Adrenal gland (tissue), 12 donors: ENCODE measurements around the gene OR13C2. TPM values are rescaled to one million over a fixed set of nuclear protein-coding genes. Genes with fewer than 3 reads are reported as not detected.

ENCODE experiments used
- DNase-seq, 7 donors: peaks; one replicate each; pipeline ENCODE4 v3.0.0-alpha.2; 2019 to 2020
- H3K27ac ChIP-seq, 5 donors: fragments of 200-600 bp; sonication (generic) in 4 of 5; 1 replicate in 3 of 5; 2 replicates in 2 of 5; pipeline versions ENCODE4 v1.5.1 to v1.8.0; 2016 to 2020; ENCODE audit warnings: mild to moderate bottlenecking in 1 of 5
- H3K27me3 ChIP-seq: fragments of 200-600 bp; 2 replicates; pipeline ENCODE4 v1.8.0; 2021
- H3K36me3 ChIP-seq, 2 donors: fragments of 200-600 bp; replicated peaks in 1 of 2; 1 replicate in 1 of 2; 2 replicates in 1 of 2; pipeline versions ENCODE4 v1.5.1 to v1.8.0; 2018 to 2022
- H3K4me1 ChIP-seq, 2 donors: fragments of 200-600 bp; replicated peaks in 1 of 2; 1 replicate in 1 of 2; 2 replicates in 1 of 2; pipeline versions ENCODE4 v1.5.1 to v1.8.0; 2018 to 2021
- H3K4me3 ChIP-seq, 4 donors: fragments of 200-600 bp; sonication (generic) in 3 of 4; one replicate each; pipeline ENCODE4 v1.5.1; 2016 to 2018
- H3K9me3 ChIP-seq, 3 donors: fragments of 200-600 bp; sonication (generic) in 1 of 3; replicated peaks in 1 of 3; 1 replicate in 2 of 3; 2 replicates in 1 of 3; pipeline versions ENCODE4 v1.5.1 to v1.8.0; 2016 to 2021
- CTCF ChIP-seq, 6 experiments: fragments of 450-650 bp in 4 of 6; fragments of 200-600 bp in 2 of 6; sonication (generic) in 1 of 6; IDR thresholded peaks; 1 replicate in 5 of 6; 2 replicates in 1 of 6; pipeline versions ENCODE4 v1.5.1 to v1.8.0; 2016 to 2021; ENCODE audit warnings: antibody characterized with exemption in 6 of 6, mild to moderate bottlenecking in 2 of 6, moderate library complexity in 1 of 6
- POLR2A ChIP-seq, 2 donors: fragments of 450-650 bp; IDR thresholded peaks; one replicate each; pipeline ENCODE4 v1.6.1; 2017; ENCODE audit warnings: antibody characterized with exemption in 2 of 2, mild to moderate bottlenecking in 2 of 2, moderate library complexity in 1 of 2
- WGBS, 4 donors: extraction: QIAGEN DNeasy Blood & Tissue Kit in 2 of 4; methylation state at CpG; one replicate each; pipeline versions ENCODE4 v1.1.5 to v1.1.7; 2013 to 2017; 5-methylcytosine and 5-hydroxymethylcytosine counted together
- intact Hi-C, 2 donors: fragments of 100-400 bp; cut with DNase I; formaldehyde crosslinking; loops; one replicate each; pipeline versions ENCODE4 v1.14.1 to v1.15.0; 2022 to 2023
- polyA plus RNA-seq, 3 donors: library from polyadenylated mRNA; stranded (reverse); fragments of 200-250 nt in 2 of 3; fragments of 350-450 nt in 1 of 3; fragmentation: Illumina TruSeq in 1 of 3; extraction: RNeasy Lipid Tissue Mini Kit (QIAGEN cat#74804) in 1 of 3; gene quantifications; one replicate each; pipeline ENCODE4 v1.2.3, GENCODE V29; 2013 to 2014
- total RNA-seq, 9 donors: library from RNA; depleted of rRNA in 4 of 9; stranded (reverse); fragments of >200 nt in 4 of 9; fragments of 120-200 nt in 1 of 9; fragmentation: NEBNext Ultra II Directional in 1 of 9; extraction: Animal tissue kit (Norgen Biotek cat#: 25700) in 1 of 9; gene quantifications; one replicate each; pipeline versions ENCODE4 v1.1.0 to v1.2.4, GENCODE V29; 2013 to 2023
- donor health status: healthy with polysubstance abuse.
- donor health status: Bipolar disorder and iron deficiency.
- donor health status: DM: yes; HTN: yes; CAD: no.
- donor health status: DM: no; HTN: no; CAD: no.
- donor health status: DM: no; HTN: no; CAD: no.
- donor health status: DM: yes; HTN: yes; CAD: no.

Gene OR13C2
- total and polyA plus RNA-seq, 12 donors = 0.83 TPM; not detected in 11

GRCh38 chr9:104589626-104590025, 15.8 kb downstream of the OR13C2 start:
- Histone ChIP-seq H3K4me3 (no peak overlapping the region), H3K4me1 (no peaks in the 10 kb centered on the region), H3K27me3 (no peaks in the 10 kb centered on the region), H3K27ac (no peak overlapping the region), H3K9me3 (no peaks in the 10 kb centered on the region), H3K36me3 (no peaks in the 10 kb centered on the region)
- intact Hi-C loops = no loop called here
- TF ChIP-seq POLR2A (IDR thresholded peaks at IDR 0.05) = no peak
- TF ChIP-seq CTCF (IDR thresholded peaks at IDR 0.05) = no peak
- 36 to 90% (median 81%) methylated on average over 1 of the region's 1 CpG for WGBS, 4 donors
- no peak for DNase-seq

DNA sequence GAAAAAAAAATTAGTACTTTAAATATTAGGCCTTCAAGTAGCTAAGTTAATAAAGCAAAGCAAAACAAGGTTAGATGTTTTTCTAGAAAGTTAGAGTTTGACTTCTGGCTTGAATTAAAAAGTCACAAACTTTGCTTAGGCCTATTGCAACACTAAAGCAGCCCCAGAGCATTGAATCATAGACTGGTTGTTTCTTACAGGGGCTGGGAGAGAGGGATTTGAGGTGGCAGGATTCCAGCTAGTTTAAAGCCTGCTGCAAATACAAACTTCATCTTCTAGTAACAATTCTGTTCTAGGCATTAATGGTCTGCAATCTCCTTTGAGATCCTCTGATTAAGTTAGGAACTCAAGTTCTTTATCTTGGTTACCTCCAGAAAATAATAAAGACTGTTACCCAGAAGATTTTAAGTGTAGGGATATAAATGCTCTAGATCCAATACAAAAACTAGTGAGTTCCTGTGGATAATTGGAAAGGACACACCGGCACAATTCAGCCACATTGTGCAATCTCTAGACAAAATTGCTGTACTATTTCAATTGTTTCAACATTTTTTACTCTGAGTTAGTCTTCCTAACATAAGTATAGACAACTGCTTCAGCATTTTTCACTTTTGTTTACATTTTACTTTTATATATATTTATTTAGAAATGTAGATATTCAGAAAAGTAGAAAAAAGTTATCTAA, 18.8 kb downstream of the OR13C2 start:
- WGBS, 4 donors = 50 to 88% (median 82%) methylated on average over 1 of the region's 1 CpG
- Histone ChIP-seq H3K27ac (no peak overlapping the region), H3K4me1 (no peaks in the 10 kb centered on the region), H3K36me3 (no peaks in the 10 kb centered on the region), H3K27me3 (no peaks in the 10 kb centered on the region), H3K4me3 (no peak overlapping the region), H3K9me3 (no peaks in the 10 kb centered on the region)
- TF ChIP-seq CTCF (IDR thresholded peaks at IDR 0.05) (no peak), POLR2A (IDR thresholded peaks at IDR 0.05) (no peak)
- no peak for DNase-seq
- intact Hi-C loops = no loop called here

GRCh38 chr9:104580562-104580961, 24.9 kb downstream of the OR13C2 start:
- no peak for TF ChIP-seq CTCF (IDR thresholded peaks at IDR 0.05)
- no peak for TF ChIP-seq POLR2A (IDR thresholded peaks at IDR 0.05)
- Histone ChIP-seq H3K36me3 (no peaks in the 10 kb centered on the region), H3K27me3 (no peaks in the 10 kb centered on the region), H3K9me3 (no peaks in the 10 kb centered on the region), H3K4me1 (no peaks in the 10 kb centered on the region), H3K27ac (no peak overlapping the region), H3K4me3 (no peak overlapping the region)
- intact Hi-C loops = no loop called here
- WGBS, 4 donors = 93 to 100% (median 94%) methylated on average over 1 of the region's 1 CpG
- DNase-seq = no peak

- no peak for DNase-seq
Measured at GRCh38 chr9:104577263-104577662, 28.2 kb downstream of the OR13C2 start.

More at GRCh38 chr9:104577263-104577662, 28.2 kb downstream of the OR13C2 start:
- Histone ChIP-seq H3K27me3 (no peaks in the 10 kb centered on the region), H3K4me3 (no peak overlapping the region), H3K4me1 (no peaks in the 10 kb centered on the region), H3K36me3 (no peaks in the 10 kb centered on the region), H3K9me3 (peaks cover 0 to 3% (median 0%) of the 10 kb centered on the region in 3 donors), H3K27ac (no peak overlapping the region)
- 74 to 81% (median 74%) methylated on average over 5 of the region's 5 CpGs for WGBS, 4 donors
- TF ChIP-seq CTCF (IDR thresholded peaks at IDR 0.05) = no peak
- TF ChIP-seq POLR2A (IDR thresholded peaks at IDR 0.05) = no peak
- intact Hi-C loops = no loop called here
